CD4-positive, alpha-beta T cell treated with Interleukin-10 for 1 hour (primary cell): ENCODE results near the gene RAVER2.
"Not testable (repeated sequence)": the region's sequence is repeated elsewhere in the genome, so short reads cannot be mapped to it uniquely, and the experiment has no call there.

Experiments used
- DNase-seq: peaks from one replicate; pipeline ENCODE4 v3.0.0-alpha.2; 2020

The RAVER2 gene

GRCh38 chr1:64744492-64745180, at the start of gene RAVER2:
Gene RAVER2, plus strand, starts transcription at chr1:64745075. Its CDS starts 98 bp downstream, at chr1:64745173.
- peak; percentile 64 for DNase-seq

- DNase-seq: no peak
These were observed 48.0 kb upstream of the RAVER2 start for GRCh38 chr1:64696879-64697278.

- DNase-seq: no peak
These were observed 45.5 kb upstream of the RAVER2 start for GRCh38 chr1:64699327-64699726.

- no peak for DNase-seq
These were observed 43.8 kb upstream of the RAVER2 start for GRCh38 chr1:64701071-64701470.

GRCh38 chr1:64701886-64702285, 43.0 kb upstream of the RAVER2 start:
- DNase-seq: no peak

- DNase-seq: not testable (repeated sequence)
These were observed 42.2 kb upstream of the RAVER2 start for GRCh38 chr1:64702670-64703069.

- no peak for DNase-seq
These were observed 41.3 kb upstream of the RAVER2 start for GRCh38 chr1:64703600-64703999.

- no peak for DNase-seq
These were observed 39.3 kb upstream of the RAVER2 start for GRCh38 chr1:64705591-64705990.

GRCh38 chr1:64711266-64711665, 33.6 kb upstream of the RAVER2 start:
- DNase-seq: no peak

GRCh38 chr1:64712049-64712448, 32.8 kb upstream of the RAVER2 start:
- no peak for DNase-seq

- no peak for DNase-seq
These were observed 29.7 kb upstream of the RAVER2 start for GRCh38 chr1:64715186-64715585.

- DNase-seq: no peak
These were observed 23.7 kb upstream of the RAVER2 start for GRCh38 chr1:64721135-64721534.

GRCh38 chr1:64721576-64722145, 23.2 kb upstream of the RAVER2 start:
- DNase-seq: no peak

GRCh38 chr1:64727861-64728260, 17.0 kb upstream of the RAVER2 start:
- DNase-seq: no peak

- no peak for DNase-seq
These were observed 11.1 kb upstream of the RAVER2 start for GRCh38 chr1:64733581-64734286.

- no peak for DNase-seq
These were observed 10.6 kb upstream of the RAVER2 start for GRCh38 chr1:64734287-64734652.

- DNase-seq: not testable (repeated sequence)
These were observed 4.2 kb upstream of the RAVER2 start for GRCh38 chr1:64740687-64741086.

GRCh38 chr1:64743954-64744491, 852 bp upstream of the RAVER2 start:
- no peak for DNase-seq

GRCh38 chr1:64745181-64745985, 508 bp downstream of the RAVER2 start:
- DNase-seq: peak; percentile 11

GRCh38 chr1:64745986-64746940, 1.4 kb downstream of the RAVER2 start:
- no peak for DNase-seq

- no peak for DNase-seq
These were observed 3.3 kb downstream of the RAVER2 start for GRCh38 chr1:64748222-64748621.

- no peak for DNase-seq
These were observed 3.8 kb downstream of the RAVER2 start for GRCh38 chr1:64748706-64749105.
